NCI-H2227 treated with DMSO at 0.1 percent for 48 hours (cell line): ENCODE results near the gene SEC16A.
A peak's percentile ranks its signal among the peaks of the same experiment; 100 is the strongest.

Source experiments
- DNase-seq: peaks from one replicate; lab custom pipeline; 2025; lab: John Stamatoyannopoulos, UW

Gene SEC16A

DNA sequence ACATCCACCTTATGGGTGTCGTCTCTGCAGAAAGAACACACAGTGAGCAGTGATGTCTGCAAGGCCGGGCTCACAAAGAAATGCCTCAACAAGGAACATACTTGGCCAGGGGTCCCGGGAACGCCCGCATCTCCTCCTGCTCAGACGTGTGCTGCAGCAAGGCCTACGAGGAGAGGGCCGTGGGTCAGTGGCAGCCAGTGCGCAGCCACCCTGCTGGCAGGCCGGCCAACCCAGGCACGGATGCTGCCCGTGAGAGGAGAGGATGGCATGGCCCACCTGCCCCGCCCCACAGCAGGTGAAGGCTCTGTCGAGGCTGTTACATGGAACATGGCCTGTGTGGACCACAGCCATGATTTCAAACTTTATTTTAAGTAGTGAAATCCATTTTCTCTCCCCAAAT lies 19.3 kb downstream of the SEC16A start:
- DNase-seq, result no peak

DNA sequence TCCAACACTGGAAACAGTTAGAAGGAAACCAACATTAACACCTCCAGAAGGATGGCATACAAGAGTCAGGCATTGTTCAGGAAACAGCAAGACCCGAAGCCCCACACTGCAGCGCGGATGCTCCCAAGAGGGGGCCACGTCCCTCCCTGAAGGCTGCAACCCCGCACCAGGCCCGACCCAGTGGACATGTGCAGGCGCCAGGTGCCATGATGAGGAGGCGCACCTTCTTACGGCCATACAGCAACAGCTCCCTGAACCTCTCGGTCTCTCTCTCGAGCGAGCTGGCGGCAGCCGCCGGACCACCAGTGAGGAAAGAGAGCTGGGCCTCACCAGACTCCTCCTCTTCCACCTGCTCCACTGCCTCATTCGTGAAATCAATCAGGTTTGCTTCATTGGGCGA lies 20.2 kb downstream of the SEC16A start:
- no peak for DNase-seq

DNA sequence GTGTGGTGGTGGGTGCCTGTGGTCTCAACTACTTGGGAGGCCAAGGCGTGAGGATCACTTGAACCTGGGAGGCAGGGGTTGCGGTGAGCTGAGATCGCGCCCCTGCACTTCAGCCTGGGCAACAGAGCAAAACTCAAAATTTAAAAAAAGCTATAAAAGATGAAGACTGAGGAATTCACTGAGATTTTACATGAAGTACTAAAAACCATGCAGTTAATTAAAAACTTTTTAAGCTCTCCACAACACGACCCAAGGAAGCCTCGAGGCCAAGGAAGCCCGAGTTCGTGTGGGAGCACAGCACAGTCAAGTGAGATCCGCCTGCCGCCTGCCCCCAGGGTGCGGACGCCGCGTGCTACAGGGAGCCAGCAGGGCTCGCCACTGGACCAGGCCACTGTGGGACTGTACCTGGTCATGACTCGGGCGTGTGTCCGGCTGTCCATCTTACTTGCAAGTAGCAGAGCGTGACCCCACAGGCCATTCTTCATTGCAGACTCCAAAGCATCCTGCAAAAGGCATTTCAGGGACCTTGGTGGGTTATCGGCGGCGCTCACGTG lies 22.0 kb downstream of the SEC16A start:
- no peak for DNase-seq

DNA sequence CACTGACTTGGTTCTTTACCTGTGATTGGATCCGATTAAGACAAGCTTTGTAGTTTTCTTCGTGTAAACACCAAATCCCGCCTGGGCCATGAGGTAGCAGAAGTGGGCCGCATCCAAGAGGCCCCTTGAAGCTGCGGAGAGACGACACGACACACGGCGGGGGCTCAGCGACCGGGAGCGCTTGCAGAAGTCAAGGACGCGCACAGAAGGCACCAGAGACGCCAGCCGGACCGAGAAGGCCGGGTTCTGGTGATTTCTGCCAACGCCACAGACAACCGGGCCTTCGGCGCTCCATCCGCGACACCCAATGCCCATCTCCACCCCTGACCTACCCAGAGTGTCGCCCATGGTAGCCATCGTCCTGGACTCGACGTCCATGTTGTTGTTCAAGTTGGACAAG lies 23.4 kb downstream of the SEC16A start:
- no peak for DNase-seq

DNA sequence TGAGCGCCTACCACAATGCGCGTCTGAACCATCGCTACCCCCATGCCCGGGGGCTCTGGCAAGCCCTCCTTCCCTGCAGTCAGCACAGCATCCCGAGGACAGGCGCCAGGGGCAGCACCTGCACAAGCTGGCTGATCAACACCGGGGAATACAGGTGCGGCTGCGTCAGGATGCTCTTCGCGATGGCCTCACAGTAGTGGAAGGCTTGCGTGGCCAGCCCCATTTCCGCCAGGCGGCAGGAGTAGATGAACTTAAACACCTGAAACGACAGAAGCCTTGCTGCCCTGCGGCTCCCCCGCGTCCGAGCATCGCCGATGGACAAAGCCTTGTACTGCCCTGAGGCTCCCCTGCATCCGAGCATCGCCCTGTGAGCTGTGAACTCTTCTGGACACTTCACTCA lies 25.5 kb downstream of the SEC16A start:
- DNase-seq, result no peak

DNA sequence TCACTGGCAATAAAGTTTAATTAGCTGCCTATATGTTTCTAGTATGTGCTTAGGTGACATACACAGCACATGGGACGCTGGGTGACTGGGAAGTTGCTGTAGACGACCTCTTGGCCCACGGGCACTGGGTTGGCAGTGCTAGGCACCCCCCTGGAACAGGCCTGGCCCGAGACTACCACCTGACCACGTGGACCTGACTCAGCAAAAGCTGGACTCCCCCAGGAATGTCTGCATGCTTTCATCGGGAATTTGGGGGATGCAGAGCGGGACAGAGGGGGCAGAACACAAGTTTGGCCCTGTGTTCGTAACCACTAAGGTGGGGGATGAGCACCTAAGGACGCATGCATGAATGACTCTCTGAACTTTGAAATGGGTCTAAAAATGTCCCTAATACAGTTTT lies 26.6 kb downstream of the SEC16A start:
- no peak for DNase-seq

DNA sequence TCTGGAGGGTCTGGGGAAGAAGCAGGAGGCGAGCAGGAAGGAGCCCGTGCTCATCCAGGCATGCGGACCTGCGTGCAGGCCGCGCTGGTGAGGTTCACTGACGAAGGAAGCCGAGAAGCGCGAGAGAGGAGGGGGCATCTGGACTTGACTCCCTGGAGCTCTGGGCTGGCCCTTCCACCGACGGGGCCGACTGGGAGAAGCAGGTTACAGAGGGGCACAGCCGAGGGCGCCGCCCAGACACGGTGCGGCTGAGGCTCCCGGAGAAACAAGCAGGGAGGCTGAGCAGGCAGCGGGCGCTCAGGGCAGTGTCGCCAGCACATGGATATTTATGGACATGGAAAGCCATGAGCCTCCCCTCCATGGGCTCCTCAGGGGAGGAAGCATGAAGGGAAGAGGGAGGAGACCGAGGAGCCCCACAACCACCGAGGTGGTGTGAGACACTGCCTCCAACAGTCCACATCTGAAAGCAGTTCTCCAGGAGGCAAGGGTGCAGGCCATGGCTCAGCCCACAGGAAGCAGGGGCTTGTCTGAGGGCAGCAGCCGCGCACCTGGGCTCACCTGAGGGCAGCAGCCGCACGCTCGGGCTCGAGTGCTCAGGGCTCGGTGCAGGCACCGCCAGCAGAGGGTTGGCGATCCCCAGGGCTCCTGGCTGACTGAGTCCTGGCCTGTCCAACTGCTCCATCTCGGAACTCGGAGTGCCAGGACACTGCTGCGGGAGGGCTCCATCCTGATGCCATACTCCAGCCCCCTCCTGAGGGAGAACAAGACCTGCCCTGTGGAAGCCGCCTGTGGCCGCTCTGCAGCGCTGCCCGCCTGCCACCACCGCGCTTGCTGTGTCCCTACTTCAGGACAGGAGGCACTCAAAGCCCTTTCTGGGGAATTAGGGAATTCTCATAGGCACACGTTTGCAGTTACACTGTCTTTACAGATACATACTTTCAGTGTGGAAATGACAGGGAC lies 27.5 kb downstream of the SEC16A start:
- DNase-seq, result no peak

DNA sequence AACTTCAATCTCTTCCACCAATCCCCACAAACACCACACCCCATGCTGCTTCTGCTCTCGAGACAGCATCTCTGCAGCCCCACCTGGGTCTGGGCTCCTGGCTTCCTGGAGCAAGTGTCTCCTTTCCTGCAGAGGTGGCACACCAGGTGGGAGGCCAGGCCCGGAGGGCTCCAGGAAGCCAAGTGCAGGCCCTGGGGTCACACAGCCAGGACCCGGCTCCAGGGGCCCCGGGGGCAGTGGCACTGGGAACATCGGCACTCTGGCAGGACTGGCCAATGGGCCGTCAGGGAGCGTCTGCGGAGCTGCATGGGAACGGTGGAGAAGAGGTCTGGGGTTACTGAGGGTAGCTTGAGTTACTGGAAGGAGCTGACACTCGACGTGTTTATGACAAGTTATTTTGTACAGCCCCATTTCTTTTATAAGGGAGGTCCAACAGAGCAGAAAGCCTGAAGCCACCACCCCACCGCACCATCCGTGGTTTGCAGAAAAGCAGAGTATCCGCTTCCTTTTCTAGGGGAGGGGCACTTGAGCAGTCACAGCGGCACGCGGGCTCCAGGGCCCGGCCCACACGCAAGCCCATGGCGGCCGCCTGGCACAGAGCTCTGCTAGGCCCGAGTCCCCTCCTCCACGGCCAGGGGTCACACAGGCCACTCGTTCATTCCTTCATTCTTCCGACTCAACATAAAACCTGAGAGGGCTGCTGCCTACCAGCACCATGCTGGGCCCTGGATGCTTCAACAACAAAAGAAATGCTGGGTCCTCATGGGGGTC lies 28.6 kb downstream of the SEC16A start:
- no peak for DNase-seq

DNA sequence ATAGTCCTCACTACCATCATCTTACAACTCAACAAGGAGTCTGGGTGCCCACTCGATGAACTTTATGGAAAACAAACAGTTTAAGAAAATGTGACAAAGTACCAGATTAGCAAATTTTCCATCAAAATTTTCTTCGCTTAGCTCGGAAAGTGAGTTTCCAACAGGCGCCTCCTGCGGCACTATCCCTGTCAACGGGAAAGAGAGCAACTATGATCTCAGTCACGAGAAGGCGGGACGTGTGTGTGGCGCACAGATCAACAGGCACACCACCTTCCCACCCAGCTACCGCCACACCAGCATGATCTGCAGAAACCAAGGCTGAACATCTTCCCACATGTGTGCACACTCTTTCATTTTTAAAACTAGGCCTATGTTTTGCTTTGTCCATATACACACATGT lies 29.5 kb downstream of the SEC16A start:
- DNase-seq, result no peak

DNA sequence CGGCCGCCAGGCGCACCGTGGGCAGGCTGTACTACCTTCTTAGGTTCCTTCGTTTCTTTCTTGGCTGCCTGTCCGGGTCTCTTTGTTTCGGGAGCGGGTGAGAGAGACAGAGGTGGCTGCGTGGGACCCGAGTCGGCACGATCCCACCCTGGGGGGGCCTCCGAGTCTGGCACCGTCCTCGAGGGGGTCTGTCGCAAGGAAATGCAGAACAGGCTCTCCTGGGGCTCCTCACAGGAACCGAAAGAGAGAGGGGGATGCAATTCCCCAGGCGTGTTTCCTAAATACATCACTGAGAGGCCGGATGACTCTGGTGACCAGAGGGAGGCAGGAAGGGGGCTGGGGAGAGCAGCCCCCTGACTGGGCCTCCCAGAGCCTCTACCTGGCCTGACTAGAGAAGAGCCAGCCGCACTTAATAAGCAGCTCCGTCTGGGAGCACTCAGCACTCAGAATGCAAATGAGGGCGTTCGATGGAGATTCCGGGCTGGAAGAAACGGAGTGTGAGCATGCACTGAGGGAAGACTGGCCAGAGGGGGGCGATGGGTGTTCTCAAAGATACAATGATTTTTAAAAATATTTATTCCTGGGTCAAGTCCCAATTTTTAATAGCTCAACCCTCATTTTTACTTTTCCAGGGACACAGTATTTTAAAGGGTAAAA lies 31.5 kb downstream of the SEC16A start:
- DNase-seq, result no peak

DNA sequence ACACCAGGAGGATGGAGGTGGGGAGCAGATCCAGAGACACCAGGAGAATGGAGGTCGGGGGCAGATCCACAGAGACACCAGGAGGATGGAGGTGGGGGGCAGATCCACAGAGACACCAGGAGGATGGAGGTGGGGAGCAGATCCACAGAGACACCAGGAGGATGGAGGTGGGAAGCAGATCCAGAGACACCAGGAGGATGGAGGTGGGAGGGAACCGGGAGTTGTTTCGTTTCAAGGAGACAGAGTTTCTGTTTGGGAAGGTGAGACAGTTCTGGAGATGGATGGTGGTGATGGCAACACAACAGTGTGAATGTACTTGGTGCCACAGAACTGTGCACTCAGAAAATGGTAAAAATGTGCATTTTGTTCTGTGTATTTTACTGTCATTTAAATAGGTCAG lies 34.2 kb downstream of the SEC16A start:
- DNase-seq, result no peak

DNA sequence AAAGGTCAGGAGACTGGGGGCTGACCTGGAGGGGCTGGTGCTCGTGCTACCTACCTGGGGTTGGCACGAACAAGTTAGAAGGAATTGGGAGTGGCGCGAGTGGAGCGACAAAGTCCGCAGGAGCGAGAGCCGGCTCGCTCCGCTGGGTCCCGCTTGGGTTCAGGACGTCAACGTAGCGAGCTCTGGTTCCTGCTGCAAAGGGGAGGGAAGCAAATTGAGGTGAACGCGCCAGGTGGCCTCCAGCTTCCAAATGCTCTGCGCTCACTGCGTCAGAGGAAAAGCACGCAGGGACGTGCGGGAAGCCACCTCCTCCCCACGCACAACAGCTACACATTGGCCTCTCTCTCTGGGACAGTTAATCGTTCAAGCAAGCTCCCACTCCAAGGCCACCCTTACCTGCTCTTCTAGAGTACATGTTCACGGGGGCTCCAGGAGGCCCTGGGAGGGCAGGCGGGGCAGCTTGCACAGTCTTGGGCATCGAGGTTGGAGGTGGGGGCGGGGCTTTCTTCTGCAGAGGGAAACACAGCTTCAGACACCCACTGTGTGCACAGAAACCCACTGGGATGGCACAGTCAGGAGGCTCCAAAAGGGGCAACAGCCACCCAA lies 35.6 kb downstream of the SEC16A start:
- DNase-seq, result no peak

DNA sequence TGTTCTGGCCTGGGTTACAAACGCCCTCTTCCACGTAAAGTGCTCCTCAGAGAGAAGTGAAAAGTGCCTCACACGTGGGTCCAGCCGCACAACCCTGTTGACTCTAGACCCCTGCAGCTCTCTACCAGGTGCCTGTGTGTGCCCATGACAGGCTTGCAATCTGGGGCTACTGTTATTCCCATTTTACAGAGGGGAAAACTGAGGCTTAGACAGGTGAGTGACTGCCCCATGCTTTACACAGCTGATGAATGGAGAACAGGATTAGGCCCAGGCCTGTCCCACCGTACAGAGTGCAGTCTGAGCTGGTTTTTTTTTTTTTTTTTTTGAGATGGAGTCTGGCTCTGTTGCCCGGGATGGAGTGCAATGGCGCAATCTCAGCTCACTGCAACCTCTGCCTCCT lies 37.0 kb downstream of the SEC16A start:
- no peak for DNase-seq

DNA sequence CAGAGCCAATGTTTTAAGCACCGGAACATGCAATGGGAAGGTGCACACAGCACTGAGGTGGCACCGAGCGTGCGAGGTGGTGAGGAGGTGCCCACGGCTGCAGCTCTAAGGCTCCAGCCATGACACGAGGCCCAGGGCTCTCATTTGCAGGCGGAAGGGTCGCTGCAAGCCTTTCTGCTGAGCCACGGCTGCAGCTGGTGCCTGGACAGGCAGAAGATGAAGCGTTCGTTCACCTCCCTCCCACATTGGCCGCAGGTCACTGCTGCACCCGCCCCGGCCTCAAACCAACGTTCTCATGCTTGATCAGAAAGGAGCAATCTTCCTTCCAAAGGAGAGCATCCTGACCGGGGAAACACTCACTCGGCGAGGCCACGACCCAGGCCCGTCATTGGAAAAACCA lies 38.7 kb downstream of the SEC16A start:
- no peak for DNase-seq

DNA sequence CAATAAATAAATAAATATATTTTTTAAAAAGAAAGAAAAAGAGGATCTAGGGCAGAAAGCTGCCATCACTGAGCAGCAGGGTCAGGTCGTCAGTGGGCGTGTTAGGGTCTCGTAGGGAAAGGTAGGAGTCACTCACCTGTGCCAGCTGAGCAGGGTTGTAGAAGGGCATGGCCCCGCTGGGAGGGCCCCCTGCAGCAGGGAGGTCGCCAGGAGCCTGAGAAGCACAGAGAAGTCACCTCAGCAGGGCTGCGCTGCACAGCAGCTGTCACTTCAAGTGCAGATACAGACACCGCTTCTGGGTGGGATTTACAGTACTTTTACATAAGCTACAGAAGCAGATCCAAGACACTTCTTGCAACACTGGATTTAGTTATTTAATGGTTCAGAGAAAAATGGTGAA lies 39.2 kb downstream of the SEC16A start:
- no peak for DNase-seq

DNA sequence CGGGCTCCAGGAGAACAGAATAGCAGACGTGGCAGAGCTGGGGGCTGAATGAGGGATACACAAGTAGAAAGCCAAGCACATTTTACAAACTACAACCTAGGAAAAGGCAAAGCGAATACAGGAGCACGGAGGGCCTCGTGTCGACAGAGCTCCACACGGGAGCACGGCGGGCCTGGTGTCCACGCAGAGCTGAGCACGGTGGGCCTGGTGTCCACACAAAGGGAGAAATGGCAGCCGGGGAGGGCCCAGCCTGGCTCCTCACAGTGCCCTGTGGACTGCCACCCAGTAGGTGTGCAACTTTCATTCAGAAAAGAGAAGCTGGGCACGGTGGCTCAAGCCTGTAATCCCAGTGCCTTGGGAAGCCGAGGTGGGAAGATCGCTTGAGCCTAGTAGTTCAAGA lies 39.8 kb downstream of the SEC16A start:
- DNase-seq, result no peak

DNA sequence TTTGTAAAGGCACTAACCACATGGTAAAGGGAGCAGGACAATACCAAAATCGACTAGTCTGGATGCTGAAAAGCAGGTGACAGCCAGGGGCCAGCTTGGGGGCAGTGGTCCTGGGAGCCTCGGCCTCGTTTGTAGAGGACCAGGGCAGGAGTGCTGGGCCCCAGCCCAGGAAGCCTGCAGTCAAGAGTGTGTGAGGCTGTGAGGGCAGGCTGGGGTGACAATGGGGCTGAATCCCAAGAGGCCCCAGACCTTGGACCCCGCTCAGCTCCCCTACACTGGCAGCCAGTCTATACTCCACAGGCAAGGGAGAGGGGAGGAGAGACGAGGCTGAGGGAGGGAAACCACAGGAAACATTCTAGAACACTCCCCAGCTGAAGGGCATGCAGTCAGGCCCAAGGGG lies 40.6 kb downstream of the SEC16A start:
- DNase-seq, result no peak

DNA sequence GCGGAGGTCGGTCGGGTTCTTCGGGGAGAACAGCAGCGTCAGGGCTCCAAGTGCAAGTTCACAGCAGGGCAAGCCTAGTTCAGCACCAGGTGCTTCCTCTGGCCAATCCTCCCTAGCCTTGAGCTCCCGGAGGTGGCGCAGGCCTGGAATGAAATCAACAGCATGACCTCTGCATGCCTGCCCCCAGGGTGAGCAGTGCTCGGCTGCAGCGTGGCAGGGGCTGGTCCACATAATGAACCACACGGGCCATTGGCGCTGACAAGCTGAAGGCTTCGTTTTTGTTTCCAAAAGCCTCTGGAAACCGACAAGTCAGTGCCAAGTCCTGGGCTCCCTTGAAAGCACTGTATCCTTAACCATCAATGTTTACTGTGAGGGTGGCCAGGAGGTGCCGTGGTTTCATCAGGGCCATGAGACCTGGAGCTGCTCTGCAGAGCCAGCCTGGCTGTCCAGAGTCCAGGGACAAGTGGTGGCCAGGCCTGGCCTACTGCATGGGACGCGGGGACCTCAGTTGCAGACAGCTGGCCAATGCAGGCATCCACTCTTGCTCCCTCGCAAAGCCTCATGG lies 41.1 kb downstream of the SEC16A start:
- DNase-seq, result no peak

DNA sequence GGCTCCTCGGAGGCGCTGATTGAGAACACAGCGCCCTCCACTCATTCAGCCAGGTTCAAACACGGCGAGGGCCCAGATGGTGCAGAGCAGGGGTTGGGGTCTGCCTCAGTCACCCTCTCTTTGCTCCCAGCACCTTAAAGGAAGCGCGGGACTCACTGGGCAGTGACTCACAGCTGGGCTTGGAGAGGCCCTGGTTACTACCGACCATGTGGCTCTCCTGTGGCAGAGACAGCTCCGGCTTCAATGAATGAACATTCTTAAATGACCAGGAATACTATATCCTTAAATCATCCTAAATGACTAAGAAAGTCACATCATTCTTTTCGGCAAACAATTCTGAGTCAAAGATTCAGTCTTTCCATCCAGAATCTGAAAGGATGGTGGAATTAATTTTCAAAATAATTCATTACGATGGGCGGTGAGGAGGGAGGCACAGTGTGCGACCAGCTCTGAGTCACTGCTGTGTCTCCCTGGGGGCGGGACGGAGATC lies 41.6 kb downstream of the SEC16A start:
- DNase-seq, result no peak

DNA sequence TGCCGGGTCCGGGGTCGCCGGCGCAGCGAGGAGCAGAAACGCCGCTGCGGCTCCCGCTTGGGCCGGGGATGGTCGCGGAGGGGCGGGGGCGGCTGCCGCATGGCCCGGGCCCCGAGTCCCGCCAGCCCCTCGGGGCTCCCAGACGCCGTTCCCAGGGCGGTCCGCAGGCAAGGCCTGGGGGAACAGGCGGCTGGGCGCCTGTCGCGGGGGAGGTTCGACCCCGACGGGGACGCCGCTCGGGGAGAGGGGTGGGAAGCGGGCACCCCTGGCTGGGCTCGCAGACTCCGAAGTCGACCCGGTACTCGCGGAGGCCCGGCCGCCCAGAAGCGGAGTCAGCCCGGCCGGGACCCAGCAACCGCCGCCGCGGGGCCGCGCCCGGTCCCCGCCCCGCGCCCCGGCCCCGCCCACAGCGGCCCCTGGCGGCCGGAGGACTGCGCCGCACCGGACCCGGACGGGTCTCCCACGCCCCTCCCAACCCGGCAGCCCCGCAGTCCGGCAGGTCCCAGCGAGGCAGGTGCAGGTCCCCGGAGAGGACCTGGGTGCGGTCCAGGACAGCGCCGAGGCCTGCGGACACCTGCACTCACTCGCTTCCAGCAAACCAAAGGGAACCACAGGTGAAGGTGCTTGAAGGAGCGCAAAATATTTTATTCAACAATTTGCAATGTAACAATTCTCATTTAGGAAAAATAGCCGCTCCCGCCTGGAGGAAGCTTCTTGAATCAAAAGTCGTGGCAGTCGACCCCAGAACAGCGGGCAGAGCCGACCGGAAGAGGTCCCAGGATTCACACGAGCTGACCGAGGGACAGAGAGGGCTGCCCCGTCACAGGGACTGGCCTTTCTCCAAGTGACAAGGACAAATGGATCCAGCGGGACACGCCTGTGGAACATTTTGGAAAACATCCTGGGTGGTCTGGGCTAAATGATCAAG lies 43.1 kb downstream of the SEC16A start, which contains the start of gene INPP5E:
Gene INPP5E, minus strand, starts transcription at position 365 of the 928 bp plus-strand sequence. CDS start 426 bp downstream, outside the sequence.
- DNase-seq, result peak; percentile 12
